Measurements from ENCODE around the gene CXXC1. TPM values are rescaled to one million over a fixed set of nuclear protein-coding genes. Genes with fewer than 3 reads are reported as not detected.

CXXC1 gene
- total and polyA plus RNA-seq, 2 of the 8 experiments (the other 6 are each of a cell fraction or from before 2014, with no cell fraction given) = 73.3 to 136 TPM

GRCh38 chr18:50274941-50275340 is 12.6 kb downstream of the CXXC1 start:
- Histone ChIP-seq H3K23me2 (ENCODE audit: low read depth, low read length) (no peaks in the 10 kb centered on the region; the same call in 1 of the 2 replicates), H2AFZ (ENCODE audit: low read length) (no peak overlapping the region), H2BK15ac (ENCODE audit: low read length) (no peak overlapping the region), H3K14ac (ENCODE audit: insufficient read length) (no peak overlapping the region), H3K79me2 (ENCODE audit: control insufficient read depth in 1 of 2, insufficient read depth in 2 of 2, low read length in 2 of 2) (peaks cover 0 to 13% of the 10 kb centered on the region in 2 experiments; a peak in 2 of 4 replicates), H3K56ac (replicated peaks; ENCODE audit: insufficient read length, low read depth, low read length) (no peak overlapping the region), H2BK5ac (ENCODE audit: low read depth, low read length) (no peak overlapping the region), H3K4me1 (replicated peaks in 1 of 4; ENCODE audit: control insufficient read depth in 3 of 4, insufficient read depth in 4 of 4, low read length in 3 of 4) (no peaks in the 10 kb centered on the region; a peak in 2 of 7 replicates), H3K27me3 (replicated peaks in 1 of 4; ENCODE audit: control insufficient read depth in 3 of 4, extremely low read depth in 1 of 4, insufficient read depth in 3 of 4, low read length in 3 of 4) (no peaks in the 10 kb centered on the region), H4K5ac (ENCODE audit: insufficient read length, low read depth, low read length) (no peak overlapping the region), H2BK12ac (ENCODE audit: low read depth, low read length) (no peak overlapping the region), H3K27ac (ENCODE audit: low read depth, low read length) (no peak overlapping the region), H3K4me2 (ENCODE audit: insufficient read depth in 1 of 2, low read depth in 2 of 2, low read length in 2 of 2) (no peak overlapping the region), H3K23ac (ENCODE audit: insufficient read length) (no peak overlapping the region), H3K36me3 (ENCODE audit: control insufficient read depth in 2 of 4, insufficient read depth in 4 of 4, low read length in 3 of 4) (peaks cover 27 to 55% (median 44%) of the 10 kb centered on the region in 4 experiments), H3K9me3 (ENCODE audit: insufficient read depth in 2 of 2, low read depth in 1 of 2, low read length in 1 of 2) (no peaks in the 10 kb centered on the region; a peak in 1 of 4 replicates), H2AK5ac (ENCODE audit: low read depth, low read length) (no peak overlapping the region), H2BK20ac (ENCODE audit: low read length) (no peak overlapping the region), H4K91ac (replicated peaks; ENCODE audit: insufficient read length, low read length) (no peak overlapping the region), H2BK120ac (replicated peaks; ENCODE audit: low read depth, low read length) (no peak overlapping the region), H3K79me1 (ENCODE audit: low read depth, low read length) (no peaks in the 10 kb centered on the region), H4K20me1 (replicated peaks in 1 of 2; ENCODE audit: control insufficient read depth in 1 of 2, insufficient read depth in 2 of 2, low read length in 2 of 2) (peaks cover 3 to 15% of the 10 kb centered on the region in 2 experiments), H3K4me3 (ENCODE audit: extremely low read depth in 1 of 4, insufficient read depth in 2 of 4, low read depth in 3 of 4, low read length in 4 of 4) (no peak overlapping the region), H3K4ac (replicated peaks; ENCODE audit: insufficient read length, low read depth, low read length) (no peak overlapping the region), H4K8ac (ENCODE audit: extremely low read depth, insufficient read depth, low read length) (no peak overlapping the region), H3K18ac (ENCODE audit: extremely low read depth, low read length) (no peak overlapping the region), H3K9ac (replicated peaks in 1 of 4; ENCODE audit: extremely low read depth in 1 of 4, low read depth in 3 of 4, low read length in 3 of 4) (no peak overlapping the region)
- WGBS, 2 experiments (ENCODE audit: extremely low coverage in 1 of 2, insufficient coverage in 1 of 2, insufficient read length in 1 of 2, insufficient replicate concordance in 2 of 2, low coverage in 1 of 2, low lambda C conversion rate in 2 of 2, missing lambda C conversion rate in 1 of 2) = 98% methylated on average over 9 of the region's 10 CpGs; no CpG with 5 or more reads in 1 of the 2 experiments
- no peak for FAIRE-seq
- POLR2A ChIA-PET (ENCODE audit: partially characterized antibody) = interaction anchor here (1.8 kb wide), 1 partner anchor 100 kb away, joined by 4 read pairs; the partner anchor contains the start of gene SKA1
- CTCF ChIA-PET (ENCODE audit: partially characterized antibody) = interaction anchor here (0.8 to 1.1 kb wide), 2 partner anchors 82 to 289 kb away, joined by 3 to 6 read pairs; no protein-coding TSS in a partner anchor
- no peak for DNase-seq (ENCODE audit: low read depth in 1 of 2, low spot score in 2 of 2)
- TF ChIP-seq JUND (IDR thresholded peaks at IDR 0.05; ENCODE audit: low read length) = no peak
- TF ChIP-seq SIX5 (IDR thresholded peaks at IDR 0.05; ENCODE audit: low read depth, low read length) = no peak
- no peak for TF ChIP-seq POLR2AphosphoS5 (IDR thresholded peaks at IDR 0.05; ENCODE audit: low read depth, low read length)
- TF ChIP-seq RNF2 (IDR thresholded peaks at IDR 0.05; ENCODE audit: borderline replicate concordance, low read depth, low read length, missing control alignments, poor library complexity, severe bottlenecking) = no peak
- no peak for TF ChIP-seq CEBPB (IDR thresholded peaks at IDR 0.05; ENCODE audit: low read depth, low read length)
- no peak for TF ChIP-seq KDM5A (IDR thresholded peaks at IDR 0.05; ENCODE audit: low read length)
- no peak for TF ChIP-seq ASH2L (IDR thresholded peaks at IDR 0.05; ENCODE audit: low read length)
- TF ChIP-seq NANOG (IDR thresholded peaks at IDR 0.05; ENCODE audit: insufficient read depth, low read depth, low read length, poor library complexity, severe bottlenecking) = no peak
- TF ChIP-seq CREB1 (IDR thresholded peaks at IDR 0.05) = no peak
- no peak for TF ChIP-seq KDM1A (IDR thresholded peaks at IDR 0.05; ENCODE audit: borderline replicate concordance, low read length)
- TF ChIP-seq HDAC6 (IDR thresholded peaks at IDR 0.05; ENCODE audit: low read depth, low read length) = no peak

All from H1 (cell line).